Measurements from ENCODE around the gene FGF11. TPM values are rescaled to one million over a fixed set of nuclear protein-coding genes. Genes with fewer than 3 reads are reported as not detected.

Gene FGF11
- total RNA-seq, 1 experiment from 2014 or later = 0.67 TPM

GRCh38 chr17:7475764-7476422 lies 36.6 kb downstream of the FGF11 start:
- Histone ChIP-seq H3K4me1 (ENCODE audit: low read length) (peaks cover 18% of the 10 kb centered on the region), H3K79me2 (ENCODE audit: low read length) (peaks cover 6% of the 10 kb centered on the region; the same call in 1 of the 2 replicates), H3K36me3 (ENCODE audit: insufficient read depth, low read length) (no peaks in the 10 kb centered on the region), H3K4me2 (ENCODE audit: low read depth, low read length, poor library complexity, severe bottlenecking) (no peak overlapping the region), H4K20me1 (ENCODE audit: insufficient read depth, low read depth, low read length) (peaks cover 14% of the 10 kb centered on the region; the same call in 1 of the 2 replicates), H3K9ac (ENCODE audit: low read length) (no peak overlapping the region), H3K9me3 (ENCODE audit: low read length) (no peaks in the 10 kb centered on the region), H3K9me2 (replicated peaks; ENCODE audit: insufficient read depth, low read length) (no peaks in the 10 kb centered on the region), H3K27ac (ENCODE audit: low read length) (no peak overlapping the region), H3K27me3 (ENCODE audit: low read length) (no peaks in the 10 kb centered on the region), H2AFZ (ENCODE audit: low read length) (no peak overlapping the region), H3K4me3 (ENCODE audit: low read length) (no peak overlapping the region)
- no peak for DNase-seq

- Histone ChIP-seq H3K27ac (ENCODE audit: low read length) (no peak overlapping the region), H3K4me3 (ENCODE audit: low read length) (no peak overlapping the region), H3K9ac (ENCODE audit: low read length) (0 out of 2 replicates have a peak overlapping the region, but pooled peaks have one; percentile 9), H2AFZ (ENCODE audit: low read length) (no peak overlapping the region), H3K9me3 (ENCODE audit: low read length) (no peaks in the 10 kb centered on the region), H3K27me3 (ENCODE audit: low read length) (no peaks in the 10 kb centered on the region), H3K36me3 (ENCODE audit: insufficient read depth, low read length) (no peaks in the 10 kb centered on the region), H3K79me2 (ENCODE audit: low read length) (peaks cover 6% of the 10 kb centered on the region; the same call in 1 of the 2 replicates), H3K4me2 (ENCODE audit: low read depth, low read length, poor library complexity, severe bottlenecking) (no peak overlapping the region), H3K4me1 (ENCODE audit: low read length) (peaks cover 18% of the 10 kb centered on the region), H4K20me1 (ENCODE audit: insufficient read depth, low read depth, low read length) (peaks cover 14% of the 10 kb centered on the region; the same call in 1 of the 2 replicates), H3K9me2 (replicated peaks; ENCODE audit: insufficient read depth, low read length) (no peaks in the 10 kb centered on the region)
- no peak for DNase-seq
Measured at GRCh38 chr17:7476494-7476893, 37.2 kb downstream of the FGF11 start.

DNA sequence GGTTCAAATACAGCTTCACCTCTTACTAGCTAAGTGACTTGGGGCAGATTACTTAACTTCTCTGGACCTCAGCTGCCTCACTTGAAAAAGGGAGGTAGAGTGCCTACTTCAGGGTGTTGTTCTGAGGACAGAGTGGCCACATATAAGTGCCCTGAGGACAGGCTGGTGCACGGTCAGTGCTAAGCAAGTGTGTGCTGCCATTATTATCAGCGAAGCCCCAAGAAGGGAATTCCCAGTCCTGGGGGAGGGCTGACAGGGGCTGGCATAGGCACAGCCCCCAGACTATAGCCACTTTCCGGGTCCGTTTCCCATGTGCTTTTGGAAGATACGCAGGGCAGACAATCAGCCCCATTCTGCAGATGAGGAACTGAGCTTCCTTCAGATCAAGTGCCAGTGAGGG lies 37.6 kb downstream of the FGF11 start:
- no peak for DNase-seq
- no peak overlapping the region for H3K4me2 ChIP-seq (ENCODE audit: low read depth, low read length, poor library complexity, severe bottlenecking)
- H3K9ac ChIP-seq (ENCODE audit: low read length) = no peak overlapping the region
- peaks cover 6% of the 10 kb centered on the region; the same call in 1 of the 2 replicates for H3K79me2 ChIP-seq (ENCODE audit: low read length)
- no peaks in the 10 kb centered on the region for H3K9me2 ChIP-seq (replicated peaks; ENCODE audit: insufficient read depth, low read length)
- no peak overlapping the region for H3K27ac ChIP-seq (ENCODE audit: low read length)
- H2AFZ ChIP-seq (ENCODE audit: low read length) = no peak overlapping the region
- peaks cover 14% of the 10 kb centered on the region; the same call in 1 of the 2 replicates for H4K20me1 ChIP-seq (ENCODE audit: insufficient read depth, low read depth, low read length)
- no peak overlapping the region for H3K4me3 ChIP-seq (ENCODE audit: low read length)
- H3K36me3 ChIP-seq (ENCODE audit: insufficient read depth, low read length) = no peaks in the 10 kb centered on the region
- peaks cover 18% of the 10 kb centered on the region for H3K4me1 ChIP-seq (ENCODE audit: low read length)
- no peaks in the 10 kb centered on the region for H3K9me3 ChIP-seq (ENCODE audit: low read length)
- no peaks in the 10 kb centered on the region for H3K27me3 ChIP-seq (ENCODE audit: low read length)

- Histone ChIP-seq H4K20me1 (ENCODE audit: insufficient read depth, low read depth, low read length) (peaks cover 14% of the 10 kb centered on the region; the same call in 1 of the 2 replicates), H3K79me2 (ENCODE audit: low read length) (peaks cover 6% of the 10 kb centered on the region; the same call in 1 of the 2 replicates), H3K36me3 (ENCODE audit: insufficient read depth, low read length) (no peaks in the 10 kb centered on the region), H2AFZ (ENCODE audit: low read length) (no peak overlapping the region), H3K27me3 (ENCODE audit: low read length) (no peaks in the 10 kb centered on the region), H3K4me1 (ENCODE audit: low read length) (peaks cover 18% of the 10 kb centered on the region), H3K4me3 (ENCODE audit: low read length) (no peak overlapping the region), H3K27ac (ENCODE audit: low read length) (no peak overlapping the region), H3K9me3 (ENCODE audit: low read length) (no peaks in the 10 kb centered on the region), H3K9ac (ENCODE audit: low read length) (no peak overlapping the region), H3K9me2 (replicated peaks; ENCODE audit: insufficient read depth, low read length) (no peaks in the 10 kb centered on the region), H3K4me2 (ENCODE audit: low read depth, low read length, poor library complexity, severe bottlenecking) (peak overlapping the region; percentile 85)
- no peak for DNase-seq
Measured at GRCh38 chr17:7477392-7478275, 38.3 kb downstream of the FGF11 start.

DNA sequence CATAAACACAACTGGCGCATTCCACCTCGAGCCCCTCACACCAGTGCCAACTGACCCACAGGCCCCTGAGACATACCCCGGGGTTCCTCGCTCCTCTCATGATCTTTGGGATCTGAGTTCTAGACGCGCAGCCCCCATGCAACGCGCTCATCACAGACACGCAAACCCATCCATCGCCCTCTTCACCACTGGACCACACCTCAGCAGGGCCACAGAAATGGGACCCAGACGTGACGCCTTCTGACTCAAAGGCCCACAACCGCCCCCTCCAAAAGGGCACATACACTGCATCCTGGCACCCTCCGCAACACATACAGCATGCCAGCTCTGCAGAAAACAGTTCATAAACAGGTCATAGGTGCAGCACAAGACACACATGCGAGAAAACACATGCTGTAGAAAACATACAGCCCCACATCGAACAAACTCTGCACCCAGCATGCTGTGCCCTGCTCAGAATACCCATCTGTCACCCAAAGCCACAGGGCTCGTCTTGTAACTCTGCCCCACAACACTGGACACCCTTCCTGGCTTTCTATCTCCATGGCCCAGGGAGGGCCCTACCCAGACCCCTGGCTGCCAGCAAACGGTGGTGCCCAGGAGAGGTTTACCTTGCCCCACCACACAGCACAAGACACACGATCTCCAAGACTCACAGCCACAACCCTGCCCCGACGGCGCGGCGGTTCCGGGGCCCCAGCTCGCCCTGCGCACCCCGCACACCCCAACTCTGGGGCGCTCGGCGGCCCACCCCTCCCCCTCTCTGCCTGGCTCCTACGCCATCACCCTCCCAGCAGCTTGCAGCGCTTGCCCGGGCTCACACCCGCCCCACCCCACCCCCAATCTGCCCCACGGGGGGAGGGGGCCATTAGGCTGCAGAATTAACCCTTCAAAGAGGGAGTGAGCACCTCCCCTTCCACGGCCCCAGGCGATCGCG lies 39.2 kb downstream of the FGF11 start:
- Histone ChIP-seq H3K27me3 (ENCODE audit: low read length) (no peaks in the 10 kb centered on the region), H3K9ac (ENCODE audit: low read length) (peak overlapping the region; percentile 88), H3K36me3 (ENCODE audit: insufficient read depth, low read length) (no peaks in the 10 kb centered on the region), H3K79me2 (ENCODE audit: low read length) (peaks cover 6% of the 10 kb centered on the region; the same call in 1 of the 2 replicates), H3K27ac (ENCODE audit: low read length) (no peak overlapping the region), H3K9me2 (replicated peaks; ENCODE audit: insufficient read depth, low read length) (no peaks in the 10 kb centered on the region), H3K4me1 (ENCODE audit: low read length) (peaks cover 26% of the 10 kb centered on the region), H3K9me3 (ENCODE audit: low read length) (no peaks in the 10 kb centered on the region), H4K20me1 (ENCODE audit: insufficient read depth, low read depth, low read length) (peaks cover 14% of the 10 kb centered on the region; the same call in 1 of the 2 replicates), H3K4me2 (ENCODE audit: low read depth, low read length, poor library complexity, severe bottlenecking) (peak overlapping the region; percentile 85), H2AFZ (ENCODE audit: low read length) (peak overlapping the region; percentile 78; the same call in 1 of the 2 replicates), H3K4me3 (ENCODE audit: low read length) (peak overlapping the region; percentile 84)
- DNase-seq = peak; percentile 71

GRCh38 chr17:7479213-7480088 lies 40.1 kb downstream of the FGF11 start, which contains the start of gene ZBTB4:
TSS of gene ZBTB4 (minus strand) at chr17:7479631. CDS start at chr17:7466801, 12,830 bp downstream.
- H3K36me3 ChIP-seq (ENCODE audit: insufficient read depth, low read length) = no peaks in the 10 kb centered on the region
- peak; percentile 70 for DNase-seq
- no peaks in the 10 kb centered on the region for H3K27me3 ChIP-seq (ENCODE audit: low read length)
- peak within 1 kb of the TSS; percentile 88 for H3K9ac ChIP-seq (ENCODE audit: low read length)
- peaks cover 7% of the 10 kb centered on the region for H3K79me2 ChIP-seq (ENCODE audit: low read length)
- peak within 1 kb of the TSS; percentile 78 for H2AFZ ChIP-seq (ENCODE audit: low read length)
- H3K27ac ChIP-seq (ENCODE audit: low read length) = no peak within 1 kb of the TSS
- peak within 1 kb of the TSS; percentile 84 for H3K4me3 ChIP-seq (ENCODE audit: low read length)
- H3K9me2 ChIP-seq (replicated peaks; ENCODE audit: insufficient read depth, low read length) = no peaks in the 10 kb centered on the region
- H3K4me2 ChIP-seq (ENCODE audit: low read depth, low read length, poor library complexity, severe bottlenecking) = peak within 1 kb of the TSS; percentile 85
- no peaks in the 10 kb centered on the region for H3K9me3 ChIP-seq (ENCODE audit: low read length)
- H3K4me1 ChIP-seq (ENCODE audit: low read length) = peaks cover 27% of the 10 kb centered on the region
- peaks cover 14% of the 10 kb centered on the region; the same call in 1 of the 2 replicates for H4K20me1 ChIP-seq (ENCODE audit: insufficient read depth, low read depth, low read length)

DNA sequence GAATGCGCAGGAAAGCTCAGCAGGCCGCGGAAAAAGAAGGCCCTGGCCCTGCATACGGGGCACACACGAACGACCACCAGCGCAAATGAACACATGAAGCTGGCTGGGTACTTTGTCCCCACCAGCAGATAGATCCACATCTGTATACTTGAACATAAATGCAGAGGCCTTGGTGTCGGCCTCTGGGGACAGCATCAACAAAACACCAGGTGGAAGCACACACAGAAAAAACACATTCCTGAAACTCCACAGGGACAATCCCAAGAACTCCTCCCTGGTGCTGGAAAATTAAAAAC lies 40.7 kb downstream of the FGF11 start:
- Histone ChIP-seq H3K9me2 (replicated peaks; ENCODE audit: insufficient read depth, low read length) (no peaks in the 10 kb centered on the region), H3K4me1 (ENCODE audit: low read length) (peaks cover 27% of the 10 kb centered on the region), H3K9ac (ENCODE audit: low read length) (peak overlapping the region; percentile 88), H3K9me3 (ENCODE audit: low read length) (no peaks in the 10 kb centered on the region), H3K27me3 (ENCODE audit: low read length) (no peaks in the 10 kb centered on the region), H3K4me3 (ENCODE audit: low read length) (peak overlapping the region; percentile 61), H2AFZ (ENCODE audit: low read length) (no peak overlapping the region; the same call in 1 of the 2 replicates), H3K79me2 (ENCODE audit: low read length) (peaks cover 13% of the 10 kb centered on the region), H4K20me1 (ENCODE audit: insufficient read depth, low read depth, low read length) (peaks cover 19% of the 10 kb centered on the region; the same call in 1 of the 2 replicates), H3K27ac (ENCODE audit: low read length) (no peak overlapping the region), H3K4me2 (ENCODE audit: low read depth, low read length, poor library complexity, severe bottlenecking) (peak overlapping the region; percentile 85), H3K36me3 (ENCODE audit: insufficient read depth, low read length) (no peaks in the 10 kb centered on the region)
- DNase-seq = no peak

All from Karpas-422 (cell line).